DOHH2 (cell line): ENCODE results near the gene KMT2D.

ENCODE experiments used
- EZH2phosphoT487 ChIP-seq: fragments of 200-600 bp; sonication (generic); IDR thresholded peaks from 2 replicates; pipeline ENCODE4 v1.6.1; 2017; ENCODE audit warnings: borderline replicate concordance, mild to moderate bottlenecking, antibody characterized with exemption, low read length, moderate library complexity, mixed read lengths
- TF ChIP-seq, protein P1 (sequence below): fragments of 200-600 bp; sonication (generic); IDR thresholded peaks from one replicate; pipeline ENCODE4 v1.5.1; 2014; ENCODE audit warnings: antibody characterized with exemption, mild to moderate bottlenecking, low read depth, low read length; ENCODE audit not compliant: poor library complexity, severe bottlenecking

DNA sequence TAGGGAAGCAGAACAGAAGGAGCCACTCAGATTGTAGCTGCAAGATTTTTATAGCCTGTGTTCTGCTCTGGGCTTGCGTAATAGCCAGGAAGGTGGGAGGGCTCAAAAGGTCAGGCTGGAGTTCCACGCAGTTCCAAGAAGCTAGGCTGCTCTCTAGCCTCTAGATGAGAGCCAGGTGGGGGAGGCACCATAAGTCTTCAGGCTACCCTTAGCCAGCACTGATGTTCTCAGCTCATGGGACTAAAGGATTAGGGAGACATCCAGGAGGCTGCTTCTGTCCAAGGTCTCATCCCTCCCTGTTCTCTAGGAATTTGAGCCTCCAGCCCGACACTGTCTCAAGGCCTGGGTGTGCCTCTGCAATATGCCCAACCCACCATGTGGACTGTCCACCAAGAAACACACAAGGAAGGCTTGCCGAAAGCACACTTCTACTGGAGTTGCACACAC, 48.4 kb upstream of the KMT2D start:
- TF ChIP-seq, protein P1, sequence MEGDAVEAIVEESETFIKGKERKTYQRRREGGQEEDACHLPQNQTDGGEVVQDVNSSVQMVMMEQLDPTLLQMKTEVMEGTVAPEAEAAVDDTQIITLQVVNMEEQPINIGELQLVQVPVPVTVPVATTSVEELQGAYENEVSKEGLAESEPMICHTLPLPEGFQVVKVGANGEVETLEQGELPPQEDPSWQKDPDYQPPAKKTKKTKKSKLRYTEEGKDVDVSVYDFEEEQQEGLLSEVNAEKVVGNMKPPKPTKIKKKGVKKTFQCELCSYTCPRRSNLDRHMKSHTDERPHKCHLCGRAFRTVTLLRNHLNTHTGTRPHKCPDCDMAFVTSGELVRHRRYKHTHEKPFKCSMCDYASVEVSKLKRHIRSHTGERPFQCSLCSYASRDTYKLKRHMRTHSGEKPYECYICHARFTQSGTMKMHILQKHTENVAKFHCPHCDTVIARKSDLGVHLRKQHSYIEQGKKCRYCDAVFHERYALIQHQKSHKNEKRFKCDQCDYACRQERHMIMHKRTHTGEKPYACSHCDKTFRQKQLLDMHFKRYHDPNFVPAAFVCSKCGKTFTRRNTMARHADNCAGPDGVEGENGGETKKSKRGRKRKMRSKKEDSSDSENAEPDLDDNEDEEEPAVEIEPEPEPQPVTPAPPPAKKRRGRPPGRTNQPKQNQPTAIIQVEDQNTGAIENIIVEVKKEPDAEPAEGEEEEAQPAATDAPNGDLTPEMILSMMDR, result no peak
- TF ChIP-seq EZH2phosphoT487, result no peak
